ENCODE measurements around the gene PPP5C. TPM values are rescaled to one million over a fixed set of nuclear protein-coding genes. Genes with fewer than 3 reads are reported as not detected.

Gene PPP5C
- polyA plus RNA-seq, 1 donor from 2014 or later, result 99.3 TPM

- Histone ChIP-seq H3K79me2 (replicated peaks; ENCODE audit: insufficient read depth, low read length) (peaks cover 5% of the 10 kb centered on the region), H3K36me3 (ENCODE audit: insufficient read depth, low read length) (no peaks in the 10 kb centered on the region), H3K9ac (ENCODE audit: low read length) (no peak overlapping the region), H3K27ac (ENCODE audit: low read length) (no peak overlapping the region), H3K9me3 (ENCODE audit: low read length) (no peaks in the 10 kb centered on the region), H4K20me1 (ENCODE audit: insufficient read depth) (peaks cover 6% of the 10 kb centered on the region), H3K4me2 (ENCODE audit: low read length) (no peak overlapping the region), H3K4me3 (ENCODE audit: low read length) (no peak overlapping the region), H2AFZ (ENCODE audit: low read depth, low read length) (no peak overlapping the region), H3K9me2 (ENCODE audit: insufficient read depth, low read length) (no peaks in the 10 kb centered on the region), H3K27me3 (ENCODE audit: insufficient read depth, low read depth, low read length) (no peaks in the 10 kb centered on the region), H3F3A (ENCODE audit: insufficient read depth, low read length, poor library complexity, severe bottlenecking) (no peaks in the 10 kb centered on the region)
- no peak for TF ChIP-seq POLR2AphosphoS5 (IDR thresholded peaks at IDR 0.05)
- no peak for TF ChIP-seq CTCF (IDR thresholded peaks at IDR 0.05; ENCODE audit: poor library complexity, severe bottlenecking)
- no peak for TF ChIP-seq EZH2 (IDR thresholded peaks at IDR 0.05; ENCODE audit: borderline replicate concordance, insufficient read depth, low read length, poor library complexity, severe bottlenecking)
- no peak for TF ChIP-seq TAF1 (IDR thresholded peaks at IDR 0.05; ENCODE audit: low read depth)
- TF ChIP-seq EP300 (conservative IDR thresholded peaks at IDR 0.05; ENCODE audit: poor library complexity, severe bottlenecking), result no peak
- no peak for TF ChIP-seq RAD21 (conservative IDR thresholded peaks at IDR 0.05)
- no peak for TF ChIP-seq REST (IDR thresholded peaks at IDR 0.05; ENCODE audit: borderline replicate concordance)
- TF ChIP-seq SMC3 (conservative IDR thresholded peaks at IDR 0.05; ENCODE audit: poor library complexity), result no peak
- TF ChIP-seq MXI1 (conservative IDR thresholded peaks at IDR 0.05; ENCODE audit: poor library complexity, severe bottlenecking), result no peak
Observed at GRCh38 chr19:46355234-46356148, 8.6 kb downstream of the PPP5C start.

DNA sequence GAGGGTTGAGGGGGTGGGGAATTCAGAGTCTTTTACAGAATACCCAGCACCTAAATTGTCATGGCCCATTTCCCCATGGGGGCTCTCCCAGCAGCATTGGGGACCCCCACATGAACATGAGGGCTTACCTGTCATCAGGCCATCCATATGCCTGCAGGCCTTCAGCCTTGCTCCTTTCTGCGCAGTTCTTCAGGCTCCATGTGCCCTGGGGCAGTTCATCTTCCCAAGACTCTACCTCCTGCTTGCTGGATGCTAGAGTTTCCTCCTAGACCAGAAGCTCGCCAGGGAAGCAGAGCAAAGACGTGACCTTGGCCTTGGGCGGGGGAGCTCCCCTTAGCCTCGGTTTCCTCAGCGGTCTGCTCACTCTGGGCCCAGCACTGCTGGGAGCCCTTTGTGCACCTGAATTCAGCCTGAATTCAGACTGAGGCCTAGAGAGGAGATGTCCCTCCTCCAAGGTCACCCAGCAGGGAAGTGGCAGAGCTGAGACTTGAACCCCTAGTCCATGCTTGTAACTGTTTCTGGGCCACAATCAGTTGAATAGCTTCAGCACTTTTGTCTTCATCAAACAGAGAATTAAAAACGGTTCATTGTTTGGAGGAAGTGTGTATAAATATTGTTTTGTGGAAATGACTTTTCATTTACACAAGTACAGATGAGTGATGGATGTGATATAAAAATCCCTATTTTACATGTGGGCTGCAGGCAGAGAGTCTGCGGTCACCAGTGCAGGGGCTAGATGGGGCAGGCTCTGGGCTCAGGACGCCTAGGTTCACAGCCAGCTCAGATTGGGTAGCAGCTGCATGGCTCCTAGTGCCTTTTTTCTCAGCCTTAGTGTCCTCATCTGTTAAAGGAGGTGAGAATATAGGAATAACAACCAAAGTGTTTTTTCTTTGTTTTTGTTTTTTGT is 9.5 kb downstream of the PPP5C start:
- Histone ChIP-seq H2AFZ (ENCODE audit: low read depth, low read length) (no peak overlapping the region), H3K9me2 (ENCODE audit: insufficient read depth, low read length) (no peaks in the 10 kb centered on the region), H3F3A (ENCODE audit: insufficient read depth, low read length, poor library complexity, severe bottlenecking) (no peaks in the 10 kb centered on the region), H3K79me2 (replicated peaks; ENCODE audit: insufficient read depth, low read length) (peaks cover 4% of the 10 kb centered on the region), H3K4me2 (ENCODE audit: low read length) (no peak overlapping the region), H4K20me1 (ENCODE audit: insufficient read depth) (no peaks in the 10 kb centered on the region), H3K27ac (ENCODE audit: low read length) (no peak overlapping the region), H3K4me3 (ENCODE audit: low read length) (no peak overlapping the region), H3K36me3 (ENCODE audit: insufficient read depth, low read length) (no peaks in the 10 kb centered on the region), H3K27me3 (ENCODE audit: insufficient read depth, low read depth, low read length) (no peaks in the 10 kb centered on the region), H3K9me3 (ENCODE audit: low read length) (no peaks in the 10 kb centered on the region), H3K9ac (ENCODE audit: low read length) (no peak overlapping the region)
- TF ChIP-seq EP300 (conservative IDR thresholded peaks at IDR 0.05; ENCODE audit: poor library complexity, severe bottlenecking), result no peak
